DOHH2 (cell line): ENCODE results near the gene RABGAP1.

Experiments used
- H3F3A ChIP-seq: fragments of 200-600 bp; sonication (generic), shearing (Covaris generic); 2 replicates; pipeline ENCODE4 v1.6.0; 2016; ENCODE audit warnings: antibody characterized with exemption, mild to moderate bottlenecking; ENCODE audit not compliant: control insufficient read depth, insufficient read depth
- H3K27ac ChIP-seq: fragments of 200-600 bp; sonication (generic); 2 replicates; pipeline ENCODE4 v1.5.1; 2014; ENCODE audit warnings: low read depth, mild to moderate bottlenecking, low read length, moderate library complexity
- H3K27me3 ChIP-seq: fragments of 200-600 bp; sonication (generic); 2 replicates; pipeline ENCODE4 v1.6.1; 2014; ENCODE audit warnings: mild to moderate bottlenecking, low read length, mixed read lengths; ENCODE audit not compliant: control insufficient read depth
- H3K36me3 ChIP-seq: fragments of 200-600 bp; sonication (generic); 2 replicates; pipeline ENCODE4 v1.6.1; 2014; ENCODE audit warnings: mild to moderate bottlenecking, low read length, moderate library complexity, mixed read lengths; ENCODE audit not compliant: control insufficient read depth
- H3K4me1 ChIP-seq: fragments of 200-600 bp; sonication (generic); 2 replicates; pipeline ENCODE4 v1.6.1; 2014; ENCODE audit warnings: mild to moderate bottlenecking, low read length, mixed read lengths; ENCODE audit not compliant: control insufficient read depth
- H3K4me2 ChIP-seq: fragments of 200-600 bp; sonication (generic); 2 replicates; pipeline ENCODE4 v1.6.0; 2014; ENCODE audit warnings: mild to moderate bottlenecking, low read length, moderate library complexity
- H3K4me3 ChIP-seq: fragments of 200-600 bp; sonication (generic); 2 replicates; pipeline ENCODE4 v1.5.1; 2014; ENCODE audit warnings: mild to moderate bottlenecking, low read length, mixed read lengths
- H3K79me2 ChIP-seq: fragments of 200-600 bp; sonication (generic); 2 replicates; pipeline ENCODE4 v1.6.1; 2014; ENCODE audit warnings: mild to moderate bottlenecking, low read length, mixed read lengths; ENCODE audit not compliant: control insufficient read depth
- H3K9me2 ChIP-seq: fragments of 200-600 bp; sonication (generic); replicated peaks from 2 replicates; pipeline ENCODE4 v1.6.1; 2014; ENCODE audit warnings: mild to moderate bottlenecking, low read length, mixed read lengths; ENCODE audit not compliant: control insufficient read depth
- H3K9me3 ChIP-seq: fragments of 200-600 bp; sonication (generic); 2 replicates; pipeline ENCODE4 v1.6.1; 2014; ENCODE audit warnings: antibody characterized with exemption, low read length, mixed read lengths; ENCODE audit not compliant: control insufficient read depth, insufficient read depth
- H4K20me1 ChIP-seq: fragments of 200-600 bp; sonication (generic); 2 replicates; pipeline ENCODE4 v1.6.0; 2014; ENCODE audit warnings: low read depth, mild to moderate bottlenecking, antibody characterized with exemption, low read length, moderate library complexity; ENCODE audit not compliant: control insufficient read depth, insufficient read depth
- CTCF ChIP-seq: fragments of 200-600 bp; sonication (generic); IDR thresholded peaks from one replicate; pipeline ENCODE4 v1.5.1; 2014; ENCODE audit warnings: antibody characterized with exemption, mild to moderate bottlenecking, low read depth, low read length; ENCODE audit not compliant: poor library complexity, severe bottlenecking
- EZH2phosphoT487 ChIP-seq: fragments of 200-600 bp; sonication (generic); IDR thresholded peaks from 2 replicates; pipeline ENCODE4 v1.6.1; 2017; ENCODE audit warnings: borderline replicate concordance, mild to moderate bottlenecking, antibody characterized with exemption, low read length, moderate library complexity, mixed read lengths

The RABGAP1 gene

GRCh38 chr9:123111427-123112014, 170.7 kb downstream of the RABGAP1 start:
- Histone ChIP-seq H3K27ac (no peak overlapping the region), H3K27me3 (no peaks in the 10 kb centered on the region), H3K79me2 (no peaks in the 10 kb centered on the region), H3K36me3 (peaks cover 94% of the 10 kb centered on the region), H3K4me2 (no peak overlapping the region), H3K4me1 (peaks cover 6% of the 10 kb centered on the region; the same call in 1 of the 2 replicates), H4K20me1 (no peaks in the 10 kb centered on the region), H3K4me3 (no peak overlapping the region), H3F3A (no peaks in the 10 kb centered on the region; the same call in 1 of the 2 replicates), H3K9me2 (no peaks in the 10 kb centered on the region), H3K9me3 (no peaks in the 10 kb centered on the region)
- no peak for TF ChIP-seq EZH2phosphoT487
- TF ChIP-seq CTCF, result no peak

- H3K27ac ChIP-seq, result no peak overlapping the region
- H3K79me2 ChIP-seq, result no peaks in the 10 kb centered on the region
- H3K27me3 ChIP-seq, result no peaks in the 10 kb centered on the region
- H3F3A ChIP-seq, result no peaks in the 10 kb centered on the region; the same call in 1 of the 2 replicates
- no peaks in the 10 kb centered on the region for H3K9me3 ChIP-seq
- TF ChIP-seq EZH2phosphoT487 (no peak), CTCF (no peak)
- H3K9me2 ChIP-seq, result no peaks in the 10 kb centered on the region
- no peak overlapping the region for H3K4me3 ChIP-seq
- no peaks in the 10 kb centered on the region for H4K20me1 ChIP-seq
- H3K36me3 ChIP-seq, result peaks cover 96% of the 10 kb centered on the region
- H3K4me1 ChIP-seq, result peaks cover 6% of the 10 kb centered on the region; the same call in 1 of the 2 replicates
- no peak overlapping the region for H3K4me2 ChIP-seq
Measured at GRCh38 chr9:123112015-123112975, 171.5 kb downstream of the RABGAP1 start.

- Histone ChIP-seq H3K27me3 (no peaks in the 10 kb centered on the region), H3K4me2 (no peak overlapping the region), H3K9me2 (no peaks in the 10 kb centered on the region), H3K4me3 (no peak overlapping the region), H3K27ac (no peak overlapping the region), H3F3A (no peaks in the 10 kb centered on the region; the same call in 1 of the 2 replicates), H3K9me3 (no peaks in the 10 kb centered on the region), H3K36me3 (peaks cover 96% of the 10 kb centered on the region), H3K79me2 (no peaks in the 10 kb centered on the region), H4K20me1 (no peaks in the 10 kb centered on the region), H3K4me1 (peaks cover 6% of the 10 kb centered on the region; the same call in 1 of the 2 replicates)
- no peak for TF ChIP-seq CTCF
- TF ChIP-seq EZH2phosphoT487, result no peak
Measured at GRCh38 chr9:123113185-123113584, 172.4 kb downstream of the RABGAP1 start.
